Chondrocyte (in vitro differentiated cells): ENCODE results near the gene MAD1L1. TPM values are rescaled to one million over a fixed set of nuclear protein-coding genes. Genes with fewer than 3 reads are reported as not detected.

ENCODE experiments used
- DNase-seq: peaks from one replicate; pipeline ENCODE4 v3.0.0; 2021; ENCODE audit warnings: mixed read lengths, low spot score
- H3K27ac Mint-ChIP-seq: one replicate; pipeline ENCODE4 v1.8.0; 2021; ENCODE audit warnings: mild to moderate bottlenecking, moderate library complexity, mixed read lengths; ENCODE audit not compliant: unreplicated experiment
- H3K27me3 Mint-ChIP-seq: 2 replicates; pipeline ENCODE4 v1.8.0; 2021; ENCODE audit warnings: low read depth, mixed read lengths
- H3K36me3 Mint-ChIP-seq: 2 replicates; pipeline ENCODE4 v1.8.0; 2021; ENCODE audit warnings: low read depth, mixed read lengths
- H3K4me1 Mint-ChIP-seq: 2 replicates; pipeline ENCODE4 v1.8.0; 2021; ENCODE audit warnings: low read depth, mild to moderate bottlenecking, mixed read lengths
- H3K4me3 Mint-ChIP-seq: one replicate; pipeline ENCODE4 v1.8.0; 2021; ENCODE audit warnings: mild to moderate bottlenecking, moderate library complexity, mixed read lengths; ENCODE audit not compliant: unreplicated experiment
- H3K9me3 Mint-ChIP-seq: 2 replicates; pipeline ENCODE4 v1.8.0; 2021; ENCODE audit warnings: low read depth, mixed read lengths
- CTCF ChIP-seq: fragments of 200-600 bp; sonication (generic); IDR thresholded peaks from 2 replicates; pipeline ENCODE4 v1.5.0; 2021; ENCODE audit warnings: antibody characterized with exemption, mild to moderate bottlenecking, moderate library complexity
- total RNA-seq: library from RNA; stranded (reverse); gene quantifications from 3 replicates; pipeline ENCODE4 v1.2.1, GENCODE V29; 2021

Gene MAD1L1
- total RNA-seq, 1 donor from 2014 or later, result 22.7 TPM

- TF ChIP-seq CTCF, result no peak
- no peaks in the 10 kb centered on the region for H3K9me3 Mint-ChIP-seq
- DNase-seq, result no peak
- H3K4me3 Mint-ChIP-seq, result no peak overlapping the region
- peaks cover 14% of the 10 kb centered on the region for H3K36me3 Mint-ChIP-seq
- H3K4me1 Mint-ChIP-seq, result peaks cover 56% of the 10 kb centered on the region
- H3K27me3 Mint-ChIP-seq, result no peaks in the 10 kb centered on the region
- H3K27ac Mint-ChIP-seq, result no peak overlapping the region
Observed at GRCh38 chr7:2171855-2172254, 60.9 kb downstream of the MAD1L1 start.

- Mint-ChIP-seq H3K27me3 (no peaks in the 10 kb centered on the region), H3K9me3 (no peaks in the 10 kb centered on the region), H3K36me3 (peaks cover 14% of the 10 kb centered on the region), H3K27ac (peak overlapping the region; percentile 58), H3K4me3 (no peak overlapping the region), H3K4me1 (peaks cover 49% of the 10 kb centered on the region)
- DNase-seq, result no peak
- no peak for TF ChIP-seq CTCF
Observed at GRCh38 chr7:2170576-2171521, 61.9 kb downstream of the MAD1L1 start.

GRCh38 chr7:2169923-2170575, 62.7 kb downstream of the MAD1L1 start:
- no peak for DNase-seq
- no peaks in the 10 kb centered on the region for H3K9me3 Mint-ChIP-seq
- H3K27me3 Mint-ChIP-seq, result no peaks in the 10 kb centered on the region
- peak overlapping the region; percentile 51 for H3K27ac Mint-ChIP-seq
- H3K36me3 Mint-ChIP-seq, result peaks cover 18% of the 10 kb centered on the region
- no peak overlapping the region for H3K4me3 Mint-ChIP-seq
- no peak for TF ChIP-seq CTCF
- peaks cover 41% of the 10 kb centered on the region for H3K4me1 Mint-ChIP-seq

GRCh38 chr7:2168615-2169311, 64.0 kb downstream of the MAD1L1 start:
- no peak for TF ChIP-seq CTCF
- DNase-seq, result no peak
- H3K9me3 Mint-ChIP-seq, result no peaks in the 10 kb centered on the region
- no peak overlapping the region for H3K4me3 Mint-ChIP-seq
- H3K4me1 Mint-ChIP-seq, result peaks cover 29% of the 10 kb centered on the region
- no peaks in the 10 kb centered on the region for H3K27me3 Mint-ChIP-seq
- H3K36me3 Mint-ChIP-seq, result peaks cover 21% of the 10 kb centered on the region
- H3K27ac Mint-ChIP-seq, result no peak overlapping the region
